ENCODE data around the gene LRRC25. TPM values are rescaled to one million over a fixed set of nuclear protein-coding genes. Genes with fewer than 3 reads are reported as not detected.
A peak's percentile ranks its signal among the peaks of the same experiment; 100 is the strongest.

Gene LRRC25
- total and polyA plus RNA-seq, 2 experiments from 2014 or later = 0.36 TPM; not detected in 1

DNA sequence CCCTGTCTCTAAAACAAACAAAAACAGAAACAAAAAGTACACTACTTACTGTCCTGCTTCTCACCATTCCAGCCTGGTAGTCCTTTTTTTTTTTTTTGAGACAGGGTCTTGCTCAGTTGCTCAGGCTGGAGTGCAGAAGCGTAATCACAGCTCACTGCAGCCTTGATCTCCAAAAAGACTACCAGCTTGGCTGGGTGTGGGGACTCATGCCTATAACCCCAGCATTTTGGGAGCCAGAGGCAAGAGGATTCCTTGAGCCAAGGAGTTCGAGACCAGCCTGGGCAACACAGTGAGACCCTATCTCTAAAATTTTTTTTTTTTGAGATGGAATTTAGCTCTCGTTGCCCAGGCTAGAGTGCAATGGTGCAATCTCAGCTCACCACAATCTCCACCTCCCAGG lies 16.6 kb downstream of the LRRC25 start:
- H2AFZ ChIP-seq = no peak overlapping the region
- no peaks in the 10 kb centered on the region for H3K79me2 ChIP-seq
- H3K27me3 ChIP-seq = no peaks in the 10 kb centered on the region
- no peaks in the 10 kb centered on the region for H3K9me3 ChIP-seq (ENCODE audit: low read depth)
- no peaks in the 10 kb centered on the region for H4K20me1 ChIP-seq (ENCODE audit: insufficient read depth, poor library complexity, severe bottlenecking)
- peaks cover 18% of the 10 kb centered on the region for H3K4me1 ChIP-seq (ENCODE audit: insufficient read depth)
- 92% methylated on average over 3 of the region's 3 CpGs for WGBS (ENCODE audit: low lambda C conversion rate, missing lambda C conversion rate)
- no peak overlapping the region for H3K4me3 ChIP-seq
- H3K36me3 ChIP-seq (replicated peaks; ENCODE audit: insufficient read depth, low read depth) = no peaks in the 10 kb centered on the region
- TF ChIP-seq, protein P1, sequence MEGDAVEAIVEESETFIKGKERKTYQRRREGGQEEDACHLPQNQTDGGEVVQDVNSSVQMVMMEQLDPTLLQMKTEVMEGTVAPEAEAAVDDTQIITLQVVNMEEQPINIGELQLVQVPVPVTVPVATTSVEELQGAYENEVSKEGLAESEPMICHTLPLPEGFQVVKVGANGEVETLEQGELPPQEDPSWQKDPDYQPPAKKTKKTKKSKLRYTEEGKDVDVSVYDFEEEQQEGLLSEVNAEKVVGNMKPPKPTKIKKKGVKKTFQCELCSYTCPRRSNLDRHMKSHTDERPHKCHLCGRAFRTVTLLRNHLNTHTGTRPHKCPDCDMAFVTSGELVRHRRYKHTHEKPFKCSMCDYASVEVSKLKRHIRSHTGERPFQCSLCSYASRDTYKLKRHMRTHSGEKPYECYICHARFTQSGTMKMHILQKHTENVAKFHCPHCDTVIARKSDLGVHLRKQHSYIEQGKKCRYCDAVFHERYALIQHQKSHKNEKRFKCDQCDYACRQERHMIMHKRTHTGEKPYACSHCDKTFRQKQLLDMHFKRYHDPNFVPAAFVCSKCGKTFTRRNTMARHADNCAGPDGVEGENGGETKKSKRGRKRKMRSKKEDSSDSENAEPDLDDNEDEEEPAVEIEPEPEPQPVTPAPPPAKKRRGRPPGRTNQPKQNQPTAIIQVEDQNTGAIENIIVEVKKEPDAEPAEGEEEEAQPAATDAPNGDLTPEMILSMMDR (IDR thresholded peaks at IDR 0.05; ENCODE audit: poor library complexity) = no peak
- TF ChIP-seq EZH2phosphoT487 (IDR thresholded peaks at IDR 0.05; ENCODE audit: low read depth, severe bottlenecking, unreplicated experiment) = no peak
- no peak for TF ChIP-seq EZH2 (IDR thresholded peaks at IDR 0.05; ENCODE audit: borderline replicate concordance)
- DNase-seq (ENCODE audit: low spot score) = no peak
- H3K27ac ChIP-seq = peak overlapping the region; percentile 71
- no peaks in the 10 kb centered on the region for H3K9me2 ChIP-seq (replicated peaks; ENCODE audit: insufficient read depth)
- H3K4me2 ChIP-seq = no peak overlapping the region

- H3K27me3 ChIP-seq = no peaks in the 10 kb centered on the region
- no peaks in the 10 kb centered on the region for H3K79me2 ChIP-seq
- no peaks in the 10 kb centered on the region for H4K20me1 ChIP-seq (ENCODE audit: insufficient read depth, poor library complexity, severe bottlenecking)
- no peaks in the 10 kb centered on the region for H3K36me3 ChIP-seq (replicated peaks; ENCODE audit: insufficient read depth, low read depth)
- H2AFZ ChIP-seq = no peak overlapping the region
- WGBS (ENCODE audit: low lambda C conversion rate, missing lambda C conversion rate) = 54% methylated on average over 22 of the region's 22 CpGs
- H3K4me3 ChIP-seq = no peak overlapping the region
- peaks cover 15% of the 10 kb centered on the region for H3K4me1 ChIP-seq (ENCODE audit: insufficient read depth)
- H3K27ac ChIP-seq = peak overlapping the region; percentile 71
- peak; percentile 84 for DNase-seq (ENCODE audit: low spot score)
- TF ChIP-seq EZH2 (IDR thresholded peaks at IDR 0.05; ENCODE audit: borderline replicate concordance) = no peak
- no peak for TF ChIP-seq EZH2phosphoT487 (IDR thresholded peaks at IDR 0.05; ENCODE audit: low read depth, severe bottlenecking, unreplicated experiment)
- TF ChIP-seq, protein P1 (IDR thresholded peaks at IDR 0.05; ENCODE audit: poor library complexity) = no peak
- H3K9me2 ChIP-seq (replicated peaks; ENCODE audit: insufficient read depth) = no peaks in the 10 kb centered on the region
- no peak overlapping the region for H3K4me2 ChIP-seq
- H3K9me3 ChIP-seq (ENCODE audit: low read depth) = no peaks in the 10 kb centered on the region
These were observed 17.3 kb downstream of the LRRC25 start for GRCh38 chr19:18379803-18380747.

DNA sequence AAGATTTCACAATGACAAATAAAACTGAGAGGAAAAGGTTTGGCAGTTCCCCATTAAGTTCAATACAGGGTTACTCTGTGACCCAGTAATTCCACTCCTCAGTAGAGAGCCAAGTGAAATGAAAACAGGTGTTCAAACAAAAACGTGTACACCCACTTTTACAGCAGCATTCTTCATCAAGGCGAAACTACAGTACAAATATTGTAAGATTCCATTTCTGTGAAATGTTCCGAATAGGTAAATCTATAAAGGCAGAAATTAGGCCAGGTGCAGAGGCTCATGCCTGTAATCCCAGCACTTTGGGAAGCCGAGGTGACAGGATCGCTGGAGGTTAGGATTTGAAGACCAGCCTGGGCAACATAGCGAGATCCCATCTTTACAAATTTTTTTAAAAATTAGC lies 20.4 kb downstream of the LRRC25 start:
- Histone ChIP-seq H3K4me1 (ENCODE audit: insufficient read depth) (peaks cover 29% of the 10 kb centered on the region), H3K4me3 (no peak overlapping the region), H3K9me3 (ENCODE audit: low read depth) (no peaks in the 10 kb centered on the region), H2AFZ (no peak overlapping the region), H3K9me2 (replicated peaks; ENCODE audit: insufficient read depth) (no peaks in the 10 kb centered on the region), H3K27me3 (no peaks in the 10 kb centered on the region), H3K36me3 (replicated peaks; ENCODE audit: insufficient read depth, low read depth) (no peaks in the 10 kb centered on the region), H3K4me2 (no peak overlapping the region), H3K27ac (peak overlapping the region; percentile 94), H3K79me2 (no peaks in the 10 kb centered on the region), H4K20me1 (ENCODE audit: insufficient read depth, poor library complexity, severe bottlenecking) (no peaks in the 10 kb centered on the region)
- 66% methylated on average over 6 of the region's 6 CpGs for WGBS (ENCODE audit: low lambda C conversion rate, missing lambda C conversion rate)
- TF ChIP-seq EZH2phosphoT487 (IDR thresholded peaks at IDR 0.05; ENCODE audit: low read depth, severe bottlenecking, unreplicated experiment) = no peak
- DNase-seq (ENCODE audit: low spot score) = no peak
